ENCODE measurements around the gene BDP1.
"Not testable (repeated sequence)": the region's sequence is repeated elsewhere in the genome, so short reads cannot be mapped to it uniquely, and the experiment has no call there.

DNA sequence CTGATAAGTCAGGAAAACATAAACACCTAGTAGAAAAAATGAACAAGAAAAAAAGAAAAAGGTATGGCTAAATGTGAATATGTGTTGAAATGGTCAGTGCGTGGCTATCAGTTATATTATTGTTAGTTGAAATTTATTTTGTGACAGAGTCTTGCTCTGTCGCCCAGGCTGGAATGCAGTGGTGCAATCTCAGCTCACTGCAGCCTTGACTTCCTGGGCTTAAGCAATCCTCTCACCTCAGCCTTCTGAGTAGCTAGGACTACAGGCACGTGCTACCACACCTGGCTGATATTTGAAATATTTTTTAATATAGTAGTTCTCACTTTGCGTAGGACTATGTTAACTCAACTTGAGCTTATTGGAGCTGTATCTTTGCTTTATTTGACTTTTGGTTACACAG, 38.8 kb downstream of the BDP1 start:
- TF ChIP-seq, protein P1, sequence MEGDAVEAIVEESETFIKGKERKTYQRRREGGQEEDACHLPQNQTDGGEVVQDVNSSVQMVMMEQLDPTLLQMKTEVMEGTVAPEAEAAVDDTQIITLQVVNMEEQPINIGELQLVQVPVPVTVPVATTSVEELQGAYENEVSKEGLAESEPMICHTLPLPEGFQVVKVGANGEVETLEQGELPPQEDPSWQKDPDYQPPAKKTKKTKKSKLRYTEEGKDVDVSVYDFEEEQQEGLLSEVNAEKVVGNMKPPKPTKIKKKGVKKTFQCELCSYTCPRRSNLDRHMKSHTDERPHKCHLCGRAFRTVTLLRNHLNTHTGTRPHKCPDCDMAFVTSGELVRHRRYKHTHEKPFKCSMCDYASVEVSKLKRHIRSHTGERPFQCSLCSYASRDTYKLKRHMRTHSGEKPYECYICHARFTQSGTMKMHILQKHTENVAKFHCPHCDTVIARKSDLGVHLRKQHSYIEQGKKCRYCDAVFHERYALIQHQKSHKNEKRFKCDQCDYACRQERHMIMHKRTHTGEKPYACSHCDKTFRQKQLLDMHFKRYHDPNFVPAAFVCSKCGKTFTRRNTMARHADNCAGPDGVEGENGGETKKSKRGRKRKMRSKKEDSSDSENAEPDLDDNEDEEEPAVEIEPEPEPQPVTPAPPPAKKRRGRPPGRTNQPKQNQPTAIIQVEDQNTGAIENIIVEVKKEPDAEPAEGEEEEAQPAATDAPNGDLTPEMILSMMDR (IDR thresholded peaks at IDR 0.05) = not testable (repeated sequence)
- not testable (repeated sequence) for TF ChIP-seq POLR2AphosphoS5 (IDR thresholded peaks at IDR 0.05); POLR2A (IDR thresholded peaks at IDR 0.05); EP300 (IDR thresholded peaks at IDR 0.05; ENCODE audit: low read depth)
